Sigmoid colon (tissue), 7 donors: ENCODE measurements around the gene MARK3. TPM values are rescaled to one million over a fixed set of nuclear protein-coding genes. Genes with fewer than 3 reads are reported as not detected.

ENCODE experiments used
- DNase-seq: peaks from one replicate; pipeline ENCODE4 v3.0.0-alpha.2; 2019
- H3K27ac ChIP-seq, 4 donors: fragments of 200-600 bp; sonication (generic); one replicate each; pipeline ENCODE4 v1.5.1; 2016 to 2019; ENCODE audit warnings: mild to moderate bottlenecking in 1 of 4
- H3K27me3 ChIP-seq, 3 donors: fragments of 200-600 bp; sonication (generic); one replicate each; pipeline ENCODE4 v1.5.1; 2019; ENCODE audit warnings: mild to moderate bottlenecking in 1 of 3
- H3K36me3 ChIP-seq, 4 donors: fragments of 200-600 bp; sonication (generic); one replicate each; pipeline ENCODE4 v1.5.1; 2016 to 2019
- H3K4me1 ChIP-seq, 4 donors: fragments of 200-600 bp; sonication (generic); one replicate each; pipeline ENCODE4 v1.5.1; 2017 to 2019
- H3K4me3 ChIP-seq, 4 donors: fragments of 200-600 bp; sonication (generic); one replicate each; pipeline ENCODE4 v1.5.1; 2017 to 2019; ENCODE audit warnings: mild to moderate bottlenecking in 2 of 4, moderate library complexity in 1 of 4
- H3K9me3 ChIP-seq, 4 donors: fragments of 200-600 bp in 3 of 4; sonication (generic) in 3 of 4; one replicate each; pipeline versions ENCODE4 v1.5.1 to v1.6.1; 2013 to 2019
- EP300 ChIP-seq, 4 donors: sonication (generic); formaldehyde crosslinking; IDR thresholded peaks; one replicate each; pipeline ENCODE4 v1.6.1; 2017; ENCODE audit warnings: antibody characterized with exemption in 4 of 4
- POLR2A ChIP-seq, 2 donors: fragments of 450-650 bp; IDR thresholded peaks; one replicate each; pipeline ENCODE4 v1.6.1; 2016; ENCODE audit warnings: antibody characterized with exemption in 2 of 2, mild to moderate bottlenecking in 2 of 2, moderate library complexity in 2 of 2
- POLR2AphosphoS5 ChIP-seq, 4 donors: sonication (generic); formaldehyde crosslinking; IDR thresholded peaks; one replicate each; pipeline ENCODE4 v1.6.1; 2017; ENCODE audit warnings: antibody characterized with exemption in 4 of 4
- WGBS, 2 donors: extraction: QIAGEN DNeasy Blood & Tissue Kit; methylation state at CpG; one replicate each; pipeline ENCODE4 v1.1.7; 2013; 5-methylcytosine and 5-hydroxymethylcytosine counted together
- intact Hi-C: fragments of 100-400 bp; cut with DNase I; formaldehyde crosslinking; loops from one replicate; pipeline ENCODE4 v1.15.1; 2023
- polyA plus RNA-seq, 3 donors: library from polyadenylated mRNA; stranded (reverse); fragments of 200-250 nt; gene quantifications; one replicate each; pipeline ENCODE4 v1.2.3, GENCODE V29; 2013
- total RNA-seq, 4 donors: library from RNA; depleted of rRNA; stranded (reverse); fragments of >200 nt; gene quantifications; one replicate each; pipeline ENCODE4 v1.1.0, GENCODE V29; 2016
- TF ChIP-seq, protein P1 (sequence below), 4 experiments: fragments of 450-650 bp in 3 of 4; fragments of 200-600 bp in 1 of 4; IDR thresholded peaks; one replicate each; pipeline ENCODE4 v1.5.1; 2016 to 2019; ENCODE audit warnings: antibody characterized with exemption in 4 of 4, mild to moderate bottlenecking in 3 of 4, moderate library complexity in 2 of 4
- donor health status: healthy with polysubstance abuse.
- donor health status: Bipolar disorder and iron deficiency.
- donor health status: healthy.

MARK3 gene
- total and polyA plus RNA-seq, 7 donors = 21.6 to 104 (median 66.7) TPM

- intact Hi-C loops = no loop called here
- H3K36me3 ChIP-seq = peaks cover 10 to 75% (median 18%) of the 10 kb centered on the region in 4 donors
Measured at GRCh38 chr14:103488960-103489359, 103.7 kb downstream of the MARK3 start.

GRCh38 chr14:103489621-103490020, 104.4 kb downstream of the MARK3 start:
- no peak overlapping the region for H3K4me3 ChIP-seq
- 92 to 94% methylated on average over 2 of the region's 2 CpGs for WGBS, 2 donors
- H3K27me3 ChIP-seq = no peaks in the 10 kb centered on the region
- no peaks in the 10 kb centered on the region for H3K9me3 ChIP-seq
- peaks cover 10 to 82% (median 19%) of the 10 kb centered on the region in 4 donors for H3K36me3 ChIP-seq
- H3K27ac ChIP-seq = no peak overlapping the region
- TF ChIP-seq, protein P1, sequence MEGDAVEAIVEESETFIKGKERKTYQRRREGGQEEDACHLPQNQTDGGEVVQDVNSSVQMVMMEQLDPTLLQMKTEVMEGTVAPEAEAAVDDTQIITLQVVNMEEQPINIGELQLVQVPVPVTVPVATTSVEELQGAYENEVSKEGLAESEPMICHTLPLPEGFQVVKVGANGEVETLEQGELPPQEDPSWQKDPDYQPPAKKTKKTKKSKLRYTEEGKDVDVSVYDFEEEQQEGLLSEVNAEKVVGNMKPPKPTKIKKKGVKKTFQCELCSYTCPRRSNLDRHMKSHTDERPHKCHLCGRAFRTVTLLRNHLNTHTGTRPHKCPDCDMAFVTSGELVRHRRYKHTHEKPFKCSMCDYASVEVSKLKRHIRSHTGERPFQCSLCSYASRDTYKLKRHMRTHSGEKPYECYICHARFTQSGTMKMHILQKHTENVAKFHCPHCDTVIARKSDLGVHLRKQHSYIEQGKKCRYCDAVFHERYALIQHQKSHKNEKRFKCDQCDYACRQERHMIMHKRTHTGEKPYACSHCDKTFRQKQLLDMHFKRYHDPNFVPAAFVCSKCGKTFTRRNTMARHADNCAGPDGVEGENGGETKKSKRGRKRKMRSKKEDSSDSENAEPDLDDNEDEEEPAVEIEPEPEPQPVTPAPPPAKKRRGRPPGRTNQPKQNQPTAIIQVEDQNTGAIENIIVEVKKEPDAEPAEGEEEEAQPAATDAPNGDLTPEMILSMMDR (IDR thresholded peaks at IDR 0.05) = no peak
- TF ChIP-seq POLR2A (IDR thresholded peaks at IDR 0.05) (no peak), EP300 (IDR thresholded peaks at IDR 0.05) (no peak), POLR2AphosphoS5 (IDR thresholded peaks at IDR 0.05) (no peak)
- H3K4me1 ChIP-seq = no peaks in the 10 kb centered on the region
- no peak for DNase-seq
- intact Hi-C loops = loop anchor here (10.0 kb wide), 1 partner anchor 155 kb away; the partner anchor contains the start of gene EIF5

More at GRCh38 chr14:103488960-103489359, 103.7 kb downstream of the MARK3 start:
- Histone ChIP-seq H3K27me3 (no peaks in the 10 kb centered on the region), H3K27ac (no peak overlapping the region), H3K9me3 (no peaks in the 10 kb centered on the region), H3K4me1 (no peaks in the 10 kb centered on the region), H3K4me3 (no peak overlapping the region)
- WGBS, 2 donors = 92 to 95% methylated on average over 2 of the region's 2 CpGs
- no peak for DNase-seq
- TF ChIP-seq POLR2A (IDR thresholded peaks at IDR 0.05) = no peak
- TF ChIP-seq POLR2AphosphoS5 (IDR thresholded peaks at IDR 0.05) = no peak
- no peak for TF ChIP-seq EP300 (IDR thresholded peaks at IDR 0.05)
- TF ChIP-seq, protein P1 (IDR thresholded peaks at IDR 0.05) = no peak

DNA sequence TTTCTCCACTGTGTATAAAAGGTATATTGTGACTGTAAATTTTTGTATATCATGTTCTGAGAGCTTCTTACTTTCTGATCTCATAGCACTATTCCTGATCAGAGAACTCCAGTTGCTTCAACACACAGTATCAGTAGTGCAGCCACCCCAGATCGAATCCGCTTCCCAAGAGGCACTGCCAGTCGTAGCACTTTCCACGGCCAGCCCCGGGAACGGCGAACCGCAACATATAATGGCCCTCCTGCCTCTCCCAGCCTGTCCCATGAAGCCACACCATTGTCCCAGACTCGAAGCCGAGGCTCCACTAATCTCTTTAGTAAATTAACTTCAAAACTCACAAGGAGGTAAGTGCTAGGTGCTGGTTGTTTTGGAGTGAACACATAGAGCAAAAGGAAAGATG, 106.5 kb downstream of the MARK3 start:
- H3K36me3 ChIP-seq = peaks cover 14 to 96% (median 32%) of the 10 kb centered on the region in 4 donors
- no peak overlapping the region for H3K27ac ChIP-seq
- no peak for TF ChIP-seq POLR2A (IDR thresholded peaks at IDR 0.05)
- no peak overlapping the region for H3K4me3 ChIP-seq
- H3K27me3 ChIP-seq = no peaks in the 10 kb centered on the region
- no peak for DNase-seq
- H3K9me3 ChIP-seq = no peaks in the 10 kb centered on the region
- no peaks in the 10 kb centered on the region for H3K4me1 ChIP-seq
- WGBS, 2 donors = 94 to 96% methylated on average over 10 of the region's 10 CpGs
- intact Hi-C loops = loop anchor here (10.0 kb wide), 1 partner anchor 157 kb away; the partner anchor contains the start of gene EIF5

DNA sequence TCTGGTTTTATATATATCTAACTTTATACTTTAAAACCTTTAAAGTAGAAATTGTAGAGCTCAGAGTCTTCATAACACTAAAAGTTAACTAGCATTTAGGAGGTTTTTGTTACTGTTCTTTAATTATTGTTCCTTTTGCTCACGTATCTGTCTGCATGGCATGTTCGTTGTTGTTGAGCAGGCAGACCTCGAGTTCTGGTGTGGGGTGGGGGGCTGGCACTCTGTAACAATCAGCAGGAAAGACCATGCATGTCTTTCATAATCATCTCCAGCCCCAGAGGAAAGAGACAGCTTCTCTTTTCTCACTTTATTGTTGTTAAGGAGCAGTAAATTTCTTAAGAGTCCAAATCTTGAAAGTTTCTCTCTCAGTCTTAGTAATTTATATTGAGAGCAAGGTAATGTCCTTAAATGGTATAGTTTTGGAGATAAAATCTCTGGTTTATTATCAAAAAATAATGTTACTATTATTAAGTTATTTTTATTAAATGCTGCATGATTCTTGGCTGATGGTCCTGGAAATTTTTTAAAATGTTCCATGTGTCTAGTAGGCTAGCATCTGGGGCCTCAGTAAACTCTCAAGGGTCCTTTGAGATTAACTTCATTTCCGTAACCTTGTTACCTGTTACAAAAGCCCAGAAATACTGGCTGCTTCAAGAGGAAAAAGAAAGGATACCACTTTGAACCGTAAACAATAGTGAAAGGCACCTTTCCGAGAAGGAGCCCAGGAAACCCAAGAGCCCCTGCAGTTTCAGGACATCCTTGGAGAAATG, 107.1 kb downstream of the MARK3 start:
- H3K36me3 ChIP-seq = peaks cover 12 to 100% (median 30%) of the 10 kb centered on the region in 4 donors
- WGBS, 2 donors = 90 to 93% methylated on average over 6 of the region's 6 CpGs

DNA sequence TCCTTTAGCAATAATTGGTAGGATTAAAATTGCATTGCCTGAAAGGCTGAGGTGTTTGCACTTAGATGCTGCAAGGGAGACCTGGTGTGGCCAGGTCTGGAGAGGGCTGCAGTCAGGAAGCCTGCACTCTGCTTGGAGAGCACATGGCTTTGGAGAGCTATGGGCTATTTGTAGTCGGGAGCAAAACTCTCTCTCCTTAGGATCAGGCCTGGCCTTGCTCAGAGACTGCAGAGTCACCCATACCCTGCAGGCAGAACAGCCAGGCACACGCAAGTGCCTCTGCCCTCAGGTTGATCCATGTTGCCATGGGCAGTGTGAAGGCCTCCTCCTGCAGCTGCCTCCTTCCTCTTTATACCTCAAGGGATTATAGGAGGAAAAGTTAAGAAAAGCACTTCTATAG, 110.6 kb downstream of the MARK3 start:
- WGBS, 2 donors = 84 to 90% methylated on average over 2 of the region's 2 CpGs
- no peak overlapping the region for H3K4me3 ChIP-seq
- H3K27me3 ChIP-seq = no peaks in the 10 kb centered on the region
- intact Hi-C loops = loop anchor here (10.0 kb wide), 1 partner anchor 161 kb away; the partner anchor contains the start of gene EIF5
- no peak overlapping the region for H3K27ac ChIP-seq
- TF ChIP-seq EP300 (IDR thresholded peaks at IDR 0.05) = no peak
- TF ChIP-seq POLR2A (IDR thresholded peaks at IDR 0.05) = no peak
- TF ChIP-seq, protein P1 (IDR thresholded peaks at IDR 0.05) = no peak
- TF ChIP-seq POLR2AphosphoS5 (IDR thresholded peaks at IDR 0.05) = no peak
- peaks cover 8 to 85% (median 26%) of the 10 kb centered on the region in 4 donors for H3K36me3 ChIP-seq
- no peaks in the 10 kb centered on the region for H3K9me3 ChIP-seq
- no peak for DNase-seq
- peaks cover 0 to 8% (median 3%) of the 10 kb centered on the region in 4 donors for H3K4me1 ChIP-seq

More for the DNA sequence above, 107.1 kb downstream of the MARK3 start:
- no peak for TF ChIP-seq POLR2AphosphoS5 (IDR thresholded peaks at IDR 0.05)
- TF ChIP-seq EP300 (IDR thresholded peaks at IDR 0.05) = no peak
- TF ChIP-seq, protein P1 (IDR thresholded peaks at IDR 0.05) = no peak
- TF ChIP-seq POLR2A (IDR thresholded peaks at IDR 0.05) = no peak
- intact Hi-C loops = loop anchor here (10.0 kb wide), 1 partner anchor 158 kb away; the partner anchor contains the start of gene EIF5
- DNase-seq = no peak
- Histone ChIP-seq H3K4me3 (no peak overlapping the region), H3K27me3 (no peaks in the 10 kb centered on the region), H3K9me3 (no peaks in the 10 kb centered on the region), H3K4me1 (no peaks in the 10 kb centered on the region), H3K27ac (peak overlapping the region in 1 of 4 donors; percentile 50)
